GM12865 (cell line): ENCODE results near the gene LIMCH1.

Experiments used
- DNase-seq: peaks from one replicate; pipeline ENCODE4 v3.0.0; 2010; ENCODE audit warnings: low read depth
- H3K4me3 ChIP-seq: 2 replicates; pipeline ENCODE4 v1.5.1; 2011; ENCODE audit warnings: mild to moderate bottlenecking, low read depth, low read length, control low read depth
- CTCF ChIP-seq: IDR thresholded peaks from 2 replicates; pipeline ENCODE4 v1.5.1; 2011; ENCODE audit warnings: low read length, control low read depth, low read depth, inconsistent platforms; ENCODE audit not compliant: insufficient read depth; ENCODE audit errors: missing control alignments

LIMCH1 gene

GRCh38 chr4:41530741-41531140 is 7.2 kb upstream of the LIMCH1 start:
- no peak for TF ChIP-seq CTCF
- no peak overlapping the region for H3K4me3 ChIP-seq
- no peak for DNase-seq

DNA sequence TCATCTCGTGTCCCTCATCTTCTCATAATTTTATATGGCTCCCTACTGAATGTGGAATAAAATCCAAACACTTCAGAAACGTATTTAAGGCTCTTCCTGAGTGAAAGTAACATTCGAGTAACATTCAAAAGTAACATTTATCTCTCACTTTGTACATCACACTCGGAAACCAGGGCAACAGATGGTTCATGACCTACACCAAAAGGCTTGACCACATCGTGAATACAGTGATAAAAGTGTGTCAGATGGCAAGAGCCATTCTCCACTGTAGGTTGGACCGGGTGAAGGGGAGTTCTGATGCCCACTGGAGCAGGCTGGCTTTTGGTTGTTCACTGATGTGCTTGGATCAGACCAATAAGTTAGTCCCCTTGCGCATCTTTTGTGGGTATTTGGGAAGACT is 5.6 kb upstream of the LIMCH1 start:
- no peak for DNase-seq
- TF ChIP-seq CTCF = no peak
- H3K4me3 ChIP-seq = no peak overlapping the region

DNA sequence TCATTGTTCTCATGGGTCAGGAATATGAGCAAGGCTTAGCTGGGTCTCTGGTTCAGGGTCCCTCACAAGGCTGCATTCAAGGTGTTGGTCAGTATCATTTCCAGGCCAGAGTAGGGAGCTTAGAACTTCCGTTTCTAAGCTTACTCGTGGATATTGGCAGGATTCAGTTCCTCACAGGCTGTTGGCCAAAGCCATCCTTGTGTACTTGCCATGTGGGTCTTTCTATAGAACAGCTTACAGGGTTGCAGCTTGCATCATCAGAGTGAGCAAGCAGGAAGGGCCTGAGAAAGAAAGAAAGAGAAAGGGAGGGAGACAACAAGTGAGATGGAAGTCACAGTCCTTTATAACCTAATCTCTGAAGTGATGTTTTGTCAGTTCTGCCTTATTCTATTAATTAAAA is 5.1 kb upstream of the LIMCH1 start:
- H3K4me3 ChIP-seq = no peak overlapping the region
- no peak for TF ChIP-seq CTCF
- no peak for DNase-seq

GRCh38 chr4:41533680-41534079 is 4.3 kb upstream of the LIMCH1 start:
- no peak overlapping the region for H3K4me3 ChIP-seq
- no peak for TF ChIP-seq CTCF

GRCh38 chr4:41534404-41534803 is 3.6 kb upstream of the LIMCH1 start:
- H3K4me3 ChIP-seq = no peak overlapping the region
- no peak for TF ChIP-seq CTCF
- DNase-seq = no peak

More at GRCh38 chr4:41533680-41534079, 4.3 kb upstream of the LIMCH1 start:
- no peak for DNase-seq

- no peak overlapping the region for H3K4me3 ChIP-seq
- DNase-seq = no peak
- TF ChIP-seq CTCF = no peak
Observed at GRCh38 chr4:41535911-41536371, 2.0 kb upstream of the LIMCH1 start.

DNA sequence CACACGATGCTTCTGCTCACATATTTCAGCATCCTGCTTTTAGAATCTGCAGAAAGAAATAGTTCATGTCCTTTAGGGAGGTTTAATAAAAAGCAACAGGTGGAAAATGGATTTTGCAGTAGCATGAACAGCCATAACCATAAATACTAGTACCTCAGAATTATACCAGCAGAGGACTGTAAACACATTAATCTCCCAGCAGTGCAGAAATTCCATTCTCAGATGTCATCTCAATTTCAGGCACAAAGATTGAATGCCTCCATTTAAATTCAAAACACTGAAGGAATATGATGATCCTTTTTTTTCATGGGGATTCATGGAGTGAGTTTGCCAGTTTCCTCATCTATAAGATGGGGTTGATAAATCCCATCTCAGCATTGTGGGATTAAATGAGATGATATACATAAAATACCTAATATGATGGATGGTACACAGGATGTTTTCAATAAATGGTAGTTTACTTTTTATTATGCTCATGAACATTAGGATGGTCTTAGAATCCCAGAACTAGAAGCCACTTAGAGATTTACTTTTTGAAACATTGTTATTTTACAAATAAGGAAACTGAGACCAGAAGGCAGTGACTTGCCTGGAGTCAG is 566 bp upstream of the LIMCH1 start:
- no peak for DNase-seq
- TF ChIP-seq CTCF = no peak
- H3K4me3 ChIP-seq = no peak overlapping the region
